Stimulated activated CD8-positive, alpha-beta memory T cell treated with anti-CD3 and anti-CD28 coated beads, Interleukin-4, amount 100 ng/mL, for 1 hour (primary cell): ENCODE data around the gene TMEM181.
"Not testable (repeated sequence)": the region's sequence is repeated elsewhere in the genome, so short reads cannot be mapped to it uniquely, and the experiment has no call there.

Experiments
- DNase-seq, 2 donors: peaks; one replicate each; pipeline ENCODE4 v3.0.0-alpha.2; 2020; ENCODE audit warnings: low read depth in 2 of 2, low spot score in 1 of 2

The TMEM181 gene

GRCh38 chr6:158655569-158656450 lies 95.9 kb downstream of the TMEM181 start:
- DNase-seq, result no peak

- DNase-seq, result not testable (repeated sequence)
Measured at GRCh38 chr6:158656986-158657385, 97.1 kb downstream of the TMEM181 start.

- no peak for DNase-seq
Measured at GRCh38 chr6:158660333-158660754, 100.5 kb downstream of the TMEM181 start.

GRCh38 chr6:158661156-158661685 lies 101.3 kb downstream of the TMEM181 start:
- no peak for DNase-seq

GRCh38 chr6:158662607-158662953 lies 102.7 kb downstream of the TMEM181 start:
- no peak for DNase-seq

- DNase-seq, result no peak
Measured at GRCh38 chr6:158662954-158663624, 103.2 kb downstream of the TMEM181 start.

GRCh38 chr6:158663625-158664165 lies 103.8 kb downstream of the TMEM181 start:
- DNase-seq, result no peak

GRCh38 chr6:158665332-158665731 lies 105.4 kb downstream of the TMEM181 start:
- no peak for DNase-seq

- DNase-seq, result no peak
Measured at GRCh38 chr6:158666628-158667359, 106.9 kb downstream of the TMEM181 start.

GRCh38 chr6:158667360-158667981 lies 107.6 kb downstream of the TMEM181 start:
- DNase-seq, result no peak

- no peak for DNase-seq
Measured at GRCh38 chr6:158668707-158669103, 108.8 kb downstream of the TMEM181 start.

- no peak for DNase-seq
Measured at GRCh38 chr6:158669145-158670035, 109.5 kb downstream of the TMEM181 start.

GRCh38 chr6:158672119-158672518 lies 112.2 kb downstream of the TMEM181 start:
- not testable (repeated sequence) for DNase-seq

GRCh38 chr6:158672726-158673125 lies 112.8 kb downstream of the TMEM181 start:
- DNase-seq, result no peak

- no peak for DNase-seq
Measured at GRCh38 chr6:158674342-158675131, 114.6 kb downstream of the TMEM181 start.

GRCh38 chr6:158677094-158677493 lies 117.2 kb downstream of the TMEM181 start:
- not testable (repeated sequence) for DNase-seq

GRCh38 chr6:158677906-158678578 lies 118.2 kb downstream of the TMEM181 start:
- no peak for DNase-seq

GRCh38 chr6:158680015-158680414 lies 120.1 kb downstream of the TMEM181 start:
- DNase-seq, result no peak
